Subcutaneous abdominal adipose tissue (tissue), 5 donors: ENCODE data around the gene WWOX.

Experiments
- H3K27ac ChIP-seq: one replicate; pipeline ENCODE4 v1.7.0; 2013; ENCODE audit warnings: low read depth, mild to moderate bottlenecking, inconsistent platforms, low read length, moderate library complexity
- H3K27me3 ChIP-seq, 5 donors: one replicate each; pipeline ENCODE4 v1.7.0; 2013; ENCODE audit warnings: low read length in 5 of 5, inconsistent platforms in 1 of 5; ENCODE audit not compliant: control insufficient read depth in 5 of 5, insufficient read depth in 4 of 5
- H3K36me3 ChIP-seq, 5 donors: one replicate each; pipeline ENCODE4 v1.7.0; 2013; ENCODE audit warnings: low read length in 5 of 5; ENCODE audit not compliant: control insufficient read depth in 5 of 5, insufficient read depth in 5 of 5
- H3K4me1 ChIP-seq, 5 donors: one replicate each; pipeline ENCODE4 v1.7.0; 2013; ENCODE audit warnings: low read length in 5 of 5, mild to moderate bottlenecking in 3 of 5, moderate library complexity in 1 of 5; ENCODE audit not compliant: control insufficient read depth in 5 of 5, insufficient read depth in 5 of 5
- H3K4me3 ChIP-seq, 5 donors: one replicate each; pipeline ENCODE4 v1.7.0; 2013; ENCODE audit warnings: low read length in 5 of 5, low read depth in 1 of 5
- H3K9ac ChIP-seq, 5 donors: one replicate each; pipeline ENCODE4 v1.7.0; 2013; ENCODE audit warnings: low read length in 5 of 5, mild to moderate bottlenecking in 4 of 5, moderate library complexity in 3 of 5
- H3K9me3 ChIP-seq, 5 donors: one replicate each; pipeline ENCODE4 v1.7.0; 2013; ENCODE audit warnings: low read length in 5 of 5; ENCODE audit not compliant: control insufficient read depth in 5 of 5
- donor health status: healthy.
- donor health status: healthy.
- donor health status: healthy.
- donor health status: healthy.
- donor health status: healthy.

WWOX gene

GRCh38 chr16:78249056-78249455, 149.6 kb downstream of the WWOX start:
- no peaks in the 10 kb centered on the region for H3K9me3 ChIP-seq
- no peak overlapping the region for H3K9ac ChIP-seq
- no peak overlapping the region for H3K4me3 ChIP-seq
- H3K27ac ChIP-seq, result no peak overlapping the region
- no peaks in the 10 kb centered on the region for H3K36me3 ChIP-seq
- H3K27me3 ChIP-seq, result no peaks in the 10 kb centered on the region
- H3K4me1 ChIP-seq, result no peaks in the 10 kb centered on the region

GRCh38 chr16:78249832-78250231, 150.4 kb downstream of the WWOX start:
- Histone ChIP-seq H3K36me3 (no peaks in the 10 kb centered on the region), H3K4me3 (no peak overlapping the region), H3K9me3 (no peaks in the 10 kb centered on the region), H3K27ac (no peak overlapping the region), H3K27me3 (no peaks in the 10 kb centered on the region), H3K4me1 (no peaks in the 10 kb centered on the region), H3K9ac (no peak overlapping the region)

- no peaks in the 10 kb centered on the region for H3K4me1 ChIP-seq
- no peak overlapping the region for H3K9ac ChIP-seq
- H3K9me3 ChIP-seq, result no peaks in the 10 kb centered on the region
- H3K27ac ChIP-seq, result no peak overlapping the region
- no peaks in the 10 kb centered on the region for H3K36me3 ChIP-seq
- H3K27me3 ChIP-seq, result no peaks in the 10 kb centered on the region
- no peak overlapping the region for H3K4me3 ChIP-seq
Observed at GRCh38 chr16:78251115-78251514, 151.7 kb downstream of the WWOX start.

- no peaks in the 10 kb centered on the region for H3K4me1 ChIP-seq
- no peak overlapping the region for H3K27ac ChIP-seq
- no peak overlapping the region for H3K4me3 ChIP-seq
- H3K36me3 ChIP-seq, result no peaks in the 10 kb centered on the region
- no peaks in the 10 kb centered on the region for H3K27me3 ChIP-seq
- no peaks in the 10 kb centered on the region for H3K9me3 ChIP-seq
- H3K9ac ChIP-seq, result no peak overlapping the region
Observed at GRCh38 chr16:78252757-78253156, 153.3 kb downstream of the WWOX start.

- no peak overlapping the region for H3K4me3 ChIP-seq
- peaks cover 0 to 4% (median 0%) of the 10 kb centered on the region in 5 donors for H3K4me1 ChIP-seq
- H3K27me3 ChIP-seq, result no peaks in the 10 kb centered on the region
- no peaks in the 10 kb centered on the region for H3K36me3 ChIP-seq
- no peak overlapping the region for H3K9ac ChIP-seq
- H3K27ac ChIP-seq, result no peak overlapping the region
- H3K9me3 ChIP-seq, result no peaks in the 10 kb centered on the region
Observed at GRCh38 chr16:78254841-78255240, 155.4 kb downstream of the WWOX start.

GRCh38 chr16:78256686-78257375, 157.4 kb downstream of the WWOX start:
- no peak overlapping the region for H3K9ac ChIP-seq
- no peaks in the 10 kb centered on the region for H3K36me3 ChIP-seq
- no peaks in the 10 kb centered on the region for H3K9me3 ChIP-seq
- peaks cover 0 to 4% (median 0%) of the 10 kb centered on the region in 5 donors for H3K4me1 ChIP-seq
- H3K27me3 ChIP-seq, result no peaks in the 10 kb centered on the region
- H3K4me3 ChIP-seq, result no peak overlapping the region
- H3K27ac ChIP-seq, result no peak overlapping the region

GRCh38 chr16:78257376-78257728, 157.9 kb downstream of the WWOX start:
- H3K4me1 ChIP-seq, result peaks cover 0 to 4% (median 0%) of the 10 kb centered on the region in 5 donors
- H3K9me3 ChIP-seq, result no peaks in the 10 kb centered on the region
- no peaks in the 10 kb centered on the region for H3K36me3 ChIP-seq
- H3K27me3 ChIP-seq, result no peaks in the 10 kb centered on the region
- no peak overlapping the region for H3K27ac ChIP-seq
- no peak overlapping the region for H3K4me3 ChIP-seq
- no peak overlapping the region for H3K9ac ChIP-seq

- Histone ChIP-seq H3K4me3 (no peak overlapping the region), H3K9me3 (no peaks in the 10 kb centered on the region), H3K9ac (no peak overlapping the region), H3K27ac (no peak overlapping the region), H3K27me3 (no peaks in the 10 kb centered on the region), H3K36me3 (no peaks in the 10 kb centered on the region), H3K4me1 (peaks cover 0 to 4% (median 0%) of the 10 kb centered on the region in 5 donors)
Observed at GRCh38 chr16:78258375-78259065, 159.1 kb downstream of the WWOX start.

- peaks cover 0 to 8% (median 0%) of the 10 kb centered on the region in 5 donors for H3K9me3 ChIP-seq
- H3K27me3 ChIP-seq, result no peaks in the 10 kb centered on the region
- no peaks in the 10 kb centered on the region for H3K36me3 ChIP-seq
- H3K27ac ChIP-seq, result no peak overlapping the region
- H3K9ac ChIP-seq, result no peak overlapping the region
- H3K4me3 ChIP-seq, result no peak overlapping the region
- H3K4me1 ChIP-seq, result peaks cover 0 to 4% (median 0%) of the 10 kb centered on the region in 5 donors
Observed at GRCh38 chr16:78259873-78260272, 160.4 kb downstream of the WWOX start.

- no peak overlapping the region for H3K4me3 ChIP-seq
- H3K9me3 ChIP-seq, result peaks cover 0 to 8% (median 0%) of the 10 kb centered on the region in 5 donors
- no peaks in the 10 kb centered on the region for H3K27me3 ChIP-seq
- H3K27ac ChIP-seq, result no peak overlapping the region
- no peak overlapping the region for H3K9ac ChIP-seq
- no peaks in the 10 kb centered on the region for H3K4me1 ChIP-seq
- H3K36me3 ChIP-seq, result no peaks in the 10 kb centered on the region
Observed at GRCh38 chr16:78264642-78265041, 165.2 kb downstream of the WWOX start.
